Mammary epithelial cell (primary cell): Measurements from ENCODE around the gene CRB2.

Source experiments
- CTCF ChIP-seq, 2 donors: IDR thresholded peaks in 1 of 2; conservative IDR thresholded peaks in 1 of 2; 2 replicates each; pipeline ENCODE4 v1.5.1; 2011 to 2012; ENCODE audit warnings: inconsistent platforms in 2 of 2, low read length in 2 of 2, mild to moderate bottlenecking in 2 of 2, control low read depth in 1 of 2, low read depth in 1 of 2; ENCODE audit not compliant: insufficient read depth in 1 of 2; ENCODE audit errors: extremely low read depth in 1 of 2
- EZH2 ChIP-seq: IDR thresholded peaks from 2 replicates; pipeline ENCODE4 v1.6.1; 2012; ENCODE audit warnings: low read length, inconsistent platforms, borderline replicate concordance

DNA sequence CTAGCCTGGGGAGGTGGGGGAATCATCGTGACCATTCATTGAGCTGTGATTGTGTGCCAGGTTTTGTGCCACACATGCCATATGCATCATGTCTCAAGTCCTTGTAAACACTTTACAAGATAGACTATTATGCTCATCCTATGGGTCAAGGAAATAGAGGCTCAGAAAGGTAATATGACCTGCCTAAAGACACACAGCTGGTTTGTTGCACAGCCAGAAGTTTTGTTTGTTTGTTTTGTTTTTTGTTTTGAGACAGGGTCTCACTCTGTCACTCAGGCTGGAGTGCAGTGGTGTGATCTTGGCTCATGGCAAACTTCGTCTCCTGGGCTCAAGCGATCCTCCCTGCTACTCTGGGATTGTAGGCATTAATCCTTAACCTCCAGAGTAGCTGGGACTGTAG lies 21.4 kb upstream of the CRB2 start:
- TF ChIP-seq CTCF (conservative IDR thresholded peaks at IDR 0.05 in 1 of 2, IDR thresholded peaks at IDR 0.05 in 1 of 2; ENCODE audit: extremely low read depth in 1 of 2, insufficient read depth in 1 of 2, low read depth in 1 of 2, low read length in 2 of 2) (no peak), EZH2 (no peak)
